ENCODE results near the gene ITPR1.

ITPR1 gene

GRCh38 chr3:4467522-4467867 lies 25.7 kb upstream of the ITPR1 start:
- peak overlapping the region; percentile 84 for H3K4me3 ChIP-seq (replicated peaks in 1 of 2; ENCODE audit: low read depth in 2 of 2, low read length in 2 of 2)
- TF ChIP-seq, protein P1, sequence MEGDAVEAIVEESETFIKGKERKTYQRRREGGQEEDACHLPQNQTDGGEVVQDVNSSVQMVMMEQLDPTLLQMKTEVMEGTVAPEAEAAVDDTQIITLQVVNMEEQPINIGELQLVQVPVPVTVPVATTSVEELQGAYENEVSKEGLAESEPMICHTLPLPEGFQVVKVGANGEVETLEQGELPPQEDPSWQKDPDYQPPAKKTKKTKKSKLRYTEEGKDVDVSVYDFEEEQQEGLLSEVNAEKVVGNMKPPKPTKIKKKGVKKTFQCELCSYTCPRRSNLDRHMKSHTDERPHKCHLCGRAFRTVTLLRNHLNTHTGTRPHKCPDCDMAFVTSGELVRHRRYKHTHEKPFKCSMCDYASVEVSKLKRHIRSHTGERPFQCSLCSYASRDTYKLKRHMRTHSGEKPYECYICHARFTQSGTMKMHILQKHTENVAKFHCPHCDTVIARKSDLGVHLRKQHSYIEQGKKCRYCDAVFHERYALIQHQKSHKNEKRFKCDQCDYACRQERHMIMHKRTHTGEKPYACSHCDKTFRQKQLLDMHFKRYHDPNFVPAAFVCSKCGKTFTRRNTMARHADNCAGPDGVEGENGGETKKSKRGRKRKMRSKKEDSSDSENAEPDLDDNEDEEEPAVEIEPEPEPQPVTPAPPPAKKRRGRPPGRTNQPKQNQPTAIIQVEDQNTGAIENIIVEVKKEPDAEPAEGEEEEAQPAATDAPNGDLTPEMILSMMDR (IDR thresholded peaks at IDR 0.05; ENCODE audit: low read depth, low read length): no peak
- DNase-seq (ENCODE audit: low read depth in 2 of 2): no peak

- no peak for DNase-seq (ENCODE audit: low read depth in 2 of 2)
- TF ChIP-seq, protein P1 (IDR thresholded peaks at IDR 0.05; ENCODE audit: low read depth, low read length): no peak
- no peak overlapping the region for H3K4me3 ChIP-seq (replicated peaks in 1 of 2; ENCODE audit: low read depth in 2 of 2, low read length in 2 of 2)
Measured at GRCh38 chr3:4471907-4472306, 21.2 kb upstream of the ITPR1 start.

GRCh38 chr3:4472312-4472711 lies 20.8 kb upstream of the ITPR1 start:
- TF ChIP-seq, protein P1 (IDR thresholded peaks at IDR 0.05; ENCODE audit: low read depth, low read length): no peak
- H3K4me3 ChIP-seq (replicated peaks in 1 of 2; ENCODE audit: low read depth in 2 of 2, low read length in 2 of 2): no peak overlapping the region
- DNase-seq (ENCODE audit: low read depth in 2 of 2): no peak

DNA sequence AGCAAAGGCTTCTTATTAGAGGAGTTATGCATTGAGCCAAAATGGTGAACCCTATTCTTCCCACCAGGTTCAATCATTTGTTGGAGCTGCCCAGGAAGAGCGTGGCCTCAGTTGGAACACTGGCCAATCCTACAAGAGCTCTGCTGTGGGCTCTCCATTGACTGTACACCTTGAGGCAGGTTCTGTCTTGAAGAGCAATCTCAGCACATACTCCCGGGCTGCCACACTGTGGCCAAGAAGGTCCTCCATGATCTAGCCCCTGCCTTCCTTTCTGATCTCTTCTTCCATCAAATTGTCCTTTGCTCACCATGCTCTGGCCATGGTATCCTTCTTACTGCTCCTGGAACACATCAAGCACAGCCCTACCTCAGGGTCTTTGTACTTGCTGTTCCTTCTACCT lies 20.4 kb upstream of the ITPR1 start:
- no peak for DNase-seq (ENCODE audit: low read depth in 2 of 2)
- no peak overlapping the region for H3K4me3 ChIP-seq (replicated peaks in 1 of 2; ENCODE audit: low read depth in 2 of 2, low read length in 2 of 2)
- TF ChIP-seq, protein P1 (IDR thresholded peaks at IDR 0.05; ENCODE audit: low read depth, low read length): no peak

DNA sequence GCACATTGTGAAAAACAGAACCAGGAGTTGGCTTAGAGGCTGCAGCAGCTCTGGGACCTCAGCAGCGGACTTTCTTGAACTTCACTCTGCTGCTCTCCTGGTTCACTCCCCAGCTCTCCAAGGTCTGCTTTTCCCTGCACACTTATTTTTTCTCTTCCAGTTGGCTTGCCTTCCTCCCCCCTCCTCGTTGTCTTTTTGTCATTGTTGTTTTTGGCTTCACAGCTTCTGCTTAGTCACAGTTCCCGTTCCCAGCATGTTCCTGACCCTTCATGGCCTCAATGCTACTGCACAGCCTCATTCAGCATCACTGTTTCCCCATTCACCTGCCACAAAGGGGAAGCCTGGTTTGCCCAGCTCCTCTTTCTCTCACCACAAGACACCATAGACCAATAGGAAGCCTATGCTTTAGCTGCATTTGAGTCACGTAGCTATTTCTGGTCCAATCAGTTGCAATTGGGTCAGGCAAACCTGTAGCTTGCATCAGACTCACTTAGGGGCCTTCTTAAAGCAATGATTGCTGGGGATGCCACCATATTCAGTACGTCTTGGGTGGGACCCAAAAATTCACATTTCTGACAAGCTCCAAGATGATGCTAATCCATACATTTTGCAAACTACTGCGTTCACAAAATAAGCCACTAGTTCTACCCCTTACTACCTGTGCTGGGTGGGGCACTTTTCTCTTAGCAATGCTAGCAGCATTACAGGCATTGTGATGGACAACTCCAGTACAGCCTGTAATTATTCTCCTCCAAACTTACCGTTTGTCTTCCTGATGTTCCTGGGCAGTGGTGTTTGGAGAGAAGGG lies 18.3 kb upstream of the ITPR1 start:
- H3K4me3 ChIP-seq (replicated peaks in 1 of 2; ENCODE audit: low read depth in 2 of 2, low read length in 2 of 2): peak overlapping the region in 1 of 2 donors; percentile 5
- DNase-seq (ENCODE audit: low read depth in 2 of 2): peak; percentile 77 to 94

DNA sequence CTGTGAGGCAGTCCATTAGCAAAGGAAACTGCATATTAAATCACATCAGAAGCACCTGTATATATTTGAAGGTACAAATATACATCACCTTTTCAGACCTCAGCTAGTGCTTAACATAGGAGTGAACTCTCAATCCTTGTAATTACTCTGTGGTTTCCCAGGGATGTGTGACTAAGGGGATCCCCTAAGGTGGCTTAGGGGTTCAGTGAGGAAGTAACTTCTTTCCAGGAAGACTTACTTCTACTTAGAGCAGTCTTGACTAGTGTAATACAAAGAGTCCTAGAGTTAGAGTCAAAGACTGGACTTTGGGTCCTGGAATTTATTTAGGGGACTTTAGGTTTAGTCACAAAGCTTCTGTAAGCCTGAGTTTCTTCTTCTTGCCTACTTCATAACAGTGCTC lies 17.3 kb upstream of the ITPR1 start:
- H3K4me3 ChIP-seq (replicated peaks in 1 of 2; ENCODE audit: low read depth in 2 of 2, low read length in 2 of 2): no peak overlapping the region
- DNase-seq (ENCODE audit: low read depth in 2 of 2): no peak
- TF ChIP-seq, protein P1 (IDR thresholded peaks at IDR 0.05; ENCODE audit: low read depth, low read length): no peak

More for the DNA sequence above, 18.3 kb upstream of the ITPR1 start:
- TF ChIP-seq, protein P1 (IDR thresholded peaks at IDR 0.05; ENCODE audit: low read depth, low read length): no peak

DNA sequence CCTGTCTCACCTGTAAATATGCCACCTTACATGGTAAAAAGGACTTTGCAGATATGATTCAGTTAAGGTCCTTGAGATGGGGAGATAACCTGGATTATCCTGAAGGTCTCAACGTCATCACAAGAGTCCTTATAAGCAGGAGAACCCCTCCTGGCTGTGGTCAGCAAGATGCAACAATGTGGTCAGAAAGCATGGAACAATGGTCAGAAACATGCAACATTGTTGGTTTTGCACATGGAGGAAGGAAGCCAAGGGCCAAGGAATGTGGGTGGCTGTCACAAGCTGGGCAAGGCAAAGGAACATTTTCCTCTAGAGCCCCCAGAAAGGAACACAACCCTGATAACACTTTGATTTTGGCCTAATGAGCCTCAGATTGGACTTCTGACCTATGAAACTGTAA lies 16.7 kb upstream of the ITPR1 start:
- TF ChIP-seq, protein P1 (IDR thresholded peaks at IDR 0.05; ENCODE audit: low read depth, low read length): no peak
- H3K4me3 ChIP-seq (replicated peaks in 1 of 2; ENCODE audit: low read depth in 2 of 2, low read length in 2 of 2): no peak overlapping the region
- DNase-seq (ENCODE audit: low read depth in 2 of 2): peak in 1 of 2 donors; percentile 54

Measured in cardiac fibroblast (primary cell).